ENCODE results near the gene ITGB3BP.

- TF ChIP-seq CTCF (optimal IDR thresholded peaks at IDR 0.05 in 1 of 3, IDR thresholded peaks at IDR 0.05 in 1 of 3, conservative IDR thresholded peaks at IDR 0.05 in 1 of 3; ENCODE audit: extremely low read depth in 1 of 3, insufficient read depth in 2 of 3, low read length in 3 of 3) (no peak), EZH2 (IDR thresholded peaks at IDR 0.05; ENCODE audit: low read length) (no peak)
Measured at GRCh38 chr1:63569068-63569467, 46.0 kb upstream of the ITGB3BP start.
